Endothelial cell of hepatic sinusoid (primary cell): ENCODE measurements around the gene MRPL37.
"Not testable (repeated sequence)": the region's sequence is repeated elsewhere in the genome, so short reads cannot be mapped to it uniquely, and the experiment has no call there.

Source experiments
- in situ Hi-C: cut with HindIII; loops from 2 replicates; pipeline ENCODE4 v1.10.0; 2017; ENCODE audit warnings: low sequenced_read_pairs

The MRPL37 gene

DNA sequence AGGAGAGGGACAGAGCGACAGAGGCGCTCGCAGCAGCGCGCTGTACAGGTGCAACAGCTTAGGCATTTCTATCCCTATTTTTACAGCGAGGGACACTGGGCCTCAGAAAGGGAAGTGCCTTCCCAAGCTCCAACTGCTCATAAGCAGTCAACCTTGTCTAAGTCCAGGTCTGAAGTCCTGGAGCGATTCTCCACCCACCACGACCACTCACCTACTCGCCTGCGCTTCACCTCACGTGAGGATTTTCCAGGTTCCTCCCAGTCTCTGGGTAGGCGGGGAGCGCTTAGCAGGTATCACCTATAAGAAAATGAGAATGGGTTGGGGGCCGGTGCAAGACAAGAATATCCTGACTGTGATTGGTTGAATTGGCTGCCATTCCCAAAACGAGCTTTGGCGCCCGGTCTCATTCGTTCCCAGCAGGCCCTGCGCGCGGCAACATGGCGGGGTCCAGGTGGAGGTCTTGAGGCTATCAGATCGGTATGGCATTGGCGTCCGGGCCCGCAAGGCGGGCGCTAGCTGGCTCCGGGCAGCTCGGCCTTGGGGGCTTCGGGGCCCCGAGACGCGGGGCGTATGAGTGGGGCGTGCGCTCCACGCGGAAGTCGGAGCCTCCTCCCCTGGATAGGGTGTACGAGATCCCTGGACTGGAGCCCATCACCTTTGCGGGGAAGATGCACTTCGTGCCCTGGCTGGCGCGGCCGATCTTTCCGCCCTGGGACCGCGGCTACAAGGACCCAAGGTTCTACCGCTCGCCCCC lies at the start of gene MRPL37, which contains the start of gene CYB5RL:
Gene MRPL37 (plus strand): TSS at position 403 of the 754 bp plus-strand sequence. CDS start 77 bp downstream, at position 480.
Gene CYB5RL (minus strand): TSS at position 266 of the 754 bp plus-strand sequence. CDS start 4,414 bp downstream, outside the sequence.
- in situ Hi-C loops: no loop called here

- in situ Hi-C loops: no loop called here
Observed at GRCh38 chr1:54151013-54151412, 49.0 kb upstream of the MRPL37 start.

DNA sequence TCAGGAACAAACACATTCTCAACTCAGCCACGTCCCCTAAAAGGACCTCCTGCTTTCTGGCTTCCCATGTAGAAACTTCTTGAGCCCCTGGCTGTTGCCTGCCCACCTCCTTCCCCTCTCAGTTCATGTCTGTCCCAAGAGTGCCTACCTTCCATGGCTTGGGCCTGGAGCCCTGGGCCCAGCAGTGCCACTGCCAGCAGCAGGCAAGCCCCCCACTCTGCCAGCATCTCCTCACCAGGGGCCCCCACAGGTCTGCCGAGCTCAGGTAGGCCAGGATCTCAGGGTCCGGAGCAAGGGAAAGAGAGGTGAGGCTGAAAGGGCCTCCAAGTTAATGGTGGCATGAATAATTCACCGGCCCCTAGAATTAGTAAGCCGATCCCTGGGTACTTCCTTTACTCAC lies 47.3 kb upstream of the MRPL37 start, which contains the start of gene CDCP2:
Gene CDCP2 (minus strand): TSS at position 305 of the 400 bp plus-strand sequence. CDS start 78 bp downstream, at position 227.
- in situ Hi-C loops: no loop called here

DNA sequence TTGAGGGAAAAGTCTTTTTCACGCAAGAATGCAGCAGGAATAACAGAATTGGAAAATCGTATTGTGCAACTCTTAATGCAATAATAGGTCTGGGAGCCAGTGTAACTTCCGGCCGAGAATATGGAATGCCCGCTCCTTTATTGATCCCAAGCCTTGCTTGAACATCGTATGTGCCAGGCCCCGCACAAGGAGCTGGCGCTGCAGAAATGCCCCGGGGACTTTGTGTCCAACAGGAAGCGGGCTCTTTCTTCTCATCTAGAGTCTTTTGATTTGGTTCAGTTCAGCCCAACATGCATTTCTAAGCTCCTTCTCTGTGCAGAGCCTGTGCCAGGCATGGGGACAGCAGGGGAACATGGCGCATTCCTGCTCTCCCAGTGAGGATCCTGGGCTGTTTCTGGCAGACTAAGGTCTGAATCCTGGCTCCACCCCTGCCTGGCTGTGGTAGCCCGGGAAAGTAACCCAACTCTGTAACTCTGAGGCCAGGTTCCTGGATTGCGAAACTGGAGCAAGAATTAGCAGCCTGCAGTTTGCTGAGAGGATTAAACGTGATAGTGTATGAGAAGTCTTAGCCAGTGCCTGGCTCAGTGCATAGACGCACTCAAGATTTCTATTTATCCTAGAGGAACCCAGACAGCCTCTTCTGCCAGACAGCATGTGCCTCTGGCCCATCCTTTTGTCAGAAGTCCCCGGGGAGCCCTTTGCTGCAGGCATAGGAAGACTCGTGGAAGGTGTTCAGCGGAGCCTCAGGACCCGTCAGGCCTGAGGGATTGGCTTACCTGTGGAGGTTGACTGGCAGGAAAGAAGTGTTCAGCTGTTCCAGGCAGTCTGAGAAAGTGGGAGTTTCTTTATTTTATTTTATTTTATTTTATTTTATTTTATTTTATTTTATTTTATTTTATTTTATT lies 46.2 kb upstream of the MRPL37 start:
- in situ Hi-C loops: no loop called here

DNA sequence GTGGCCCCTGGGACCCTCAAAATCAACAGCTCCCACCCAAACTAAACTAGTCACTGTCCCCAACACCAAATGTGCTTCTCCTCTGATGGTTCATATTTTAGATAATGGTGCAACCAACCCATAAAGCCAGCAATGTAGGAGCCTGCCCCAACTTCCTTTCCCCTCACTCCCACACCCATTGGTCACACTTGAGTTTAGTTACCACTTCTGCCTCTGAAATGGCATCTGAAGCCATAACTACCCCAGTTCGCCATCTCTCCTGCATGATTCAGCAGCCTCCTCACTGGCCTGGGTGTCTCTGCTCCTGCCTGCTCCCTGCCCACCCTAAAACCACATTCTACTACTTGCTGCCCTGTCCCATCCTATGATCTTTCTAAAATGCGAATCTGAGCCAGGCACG lies 43.8 kb upstream of the MRPL37 start:
- in situ Hi-C loops: no loop called here

DNA sequence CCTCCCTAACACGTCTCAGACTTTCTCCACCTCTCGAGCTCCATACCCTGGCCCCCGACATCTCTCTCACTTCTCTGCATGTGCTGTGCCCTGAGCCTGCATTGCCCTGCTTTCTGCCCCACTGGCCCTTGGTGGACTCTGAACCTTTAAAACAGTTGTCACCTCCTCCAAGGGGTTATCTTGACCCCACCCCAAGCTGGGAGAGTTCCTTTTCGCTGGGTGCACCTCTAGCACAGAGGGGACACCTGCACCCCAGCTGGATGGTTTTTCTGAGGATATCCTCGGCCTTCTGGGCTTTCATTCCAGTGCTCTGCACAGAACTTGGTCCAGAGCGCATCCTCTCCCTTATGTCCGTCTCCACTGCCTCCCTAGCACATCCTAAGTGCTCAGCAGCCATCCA lies 43.0 kb upstream of the MRPL37 start:
- in situ Hi-C loops: no loop called here

- in situ Hi-C loops: no loop called here
Observed at GRCh38 chr1:54157401-54157800, 42.6 kb upstream of the MRPL37 start.

GRCh38 chr1:54158071-54158470 lies 41.9 kb upstream of the MRPL37 start:
- in situ Hi-C loops: no loop called here

GRCh38 chr1:54159733-54160316 lies 40.1 kb upstream of the MRPL37 start:
- in situ Hi-C loops: no loop called here

GRCh38 chr1:54160351-54160750 lies 39.6 kb upstream of the MRPL37 start:
- in situ Hi-C loops: no loop called here

GRCh38 chr1:54161495-54162168 lies 38.3 kb upstream of the MRPL37 start:
- in situ Hi-C loops: no loop called here

DNA sequence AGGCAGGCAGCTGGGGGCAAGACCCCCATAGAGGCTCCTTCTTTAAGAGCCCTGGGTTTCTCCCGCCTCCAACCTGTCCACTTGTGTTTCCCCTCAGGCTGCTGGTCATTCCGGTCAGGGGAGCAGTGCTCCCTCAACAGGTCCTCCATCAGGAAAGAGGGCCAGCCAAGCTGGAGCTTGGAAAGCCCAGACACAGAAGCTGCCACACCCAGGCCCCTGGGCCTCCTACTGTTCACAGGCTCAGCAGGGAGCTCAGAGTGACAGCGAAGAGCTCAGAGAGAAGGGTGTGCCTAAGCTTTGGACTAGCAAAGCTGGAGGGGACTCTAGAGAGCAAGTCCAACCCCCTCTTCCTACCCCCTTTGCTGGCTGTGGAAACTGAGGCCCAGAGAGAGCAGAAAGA lies 36.9 kb upstream of the MRPL37 start:
- in situ Hi-C loops: no loop called here

DNA sequence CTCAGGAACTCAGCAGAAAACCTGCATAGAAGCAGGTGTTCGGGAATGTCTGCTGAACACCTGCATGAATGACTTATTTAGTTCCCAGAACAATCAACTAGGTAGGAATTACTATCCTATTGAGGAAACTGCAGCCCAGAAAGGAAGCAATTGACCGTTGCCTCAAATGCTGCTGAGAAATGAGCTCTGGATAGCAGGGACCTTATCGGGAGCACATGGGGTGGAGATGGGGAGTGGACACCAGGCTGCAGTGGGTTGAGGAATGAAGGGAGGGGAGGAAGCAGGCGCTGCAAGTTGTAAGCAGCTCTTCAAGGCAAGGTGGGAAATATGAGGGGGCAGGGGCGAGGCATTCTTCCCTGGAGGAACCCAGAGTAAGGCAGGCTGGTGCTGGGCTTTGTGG lies 36.4 kb upstream of the MRPL37 start:
- in situ Hi-C loops: no loop called here

DNA sequence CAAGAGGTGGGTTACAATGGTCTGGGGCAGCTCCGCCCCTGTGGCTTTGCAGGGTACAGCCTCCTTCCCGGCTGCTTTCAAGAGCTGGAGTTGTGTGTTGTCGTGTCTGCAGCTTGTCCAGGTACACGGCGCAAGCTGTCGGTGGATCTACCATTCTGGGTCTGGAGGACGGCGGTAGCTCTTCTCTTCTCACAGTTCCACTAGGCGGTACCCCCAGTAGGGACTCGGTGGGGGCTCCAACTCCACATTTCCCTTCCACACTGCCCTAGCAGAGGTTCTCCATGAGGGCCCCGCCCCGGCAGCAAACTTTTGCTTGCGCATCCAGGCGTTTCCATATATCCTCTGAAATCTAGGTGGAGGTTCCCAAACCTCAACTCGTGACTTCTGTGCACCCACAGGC lies 34.8 kb upstream of the MRPL37 start:
- in situ Hi-C loops: no loop called here

- in situ Hi-C loops: not testable (repeated sequence)
Observed at GRCh38 chr1:54166357-54166756, 33.6 kb upstream of the MRPL37 start.

- in situ Hi-C loops: no loop called here
Observed at GRCh38 chr1:54167422-54168139, 32.4 kb upstream of the MRPL37 start.

- in situ Hi-C loops: no loop called here
Observed at GRCh38 chr1:54168206-54168965, 31.6 kb upstream of the MRPL37 start.

DNA sequence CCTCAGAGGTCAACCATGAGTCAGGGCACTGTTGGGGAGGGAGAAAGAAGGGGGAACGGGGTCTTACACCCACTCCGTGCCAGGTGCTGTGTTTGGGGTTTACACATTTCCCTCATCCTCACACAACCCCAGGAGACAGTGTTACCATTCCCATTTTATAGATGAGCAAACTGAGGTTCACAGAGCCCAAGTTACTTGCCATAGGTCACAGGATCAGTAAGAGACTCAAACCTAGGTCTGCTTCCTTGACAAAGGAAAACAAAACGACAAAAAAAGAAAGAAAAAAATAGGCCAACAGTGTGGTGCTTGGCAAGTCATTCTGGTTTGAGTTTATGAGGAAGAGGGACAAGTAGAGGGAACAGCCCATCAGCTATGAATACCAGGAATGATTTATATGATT lies 30.9 kb upstream of the MRPL37 start:
- in situ Hi-C loops: no loop called here

DNA sequence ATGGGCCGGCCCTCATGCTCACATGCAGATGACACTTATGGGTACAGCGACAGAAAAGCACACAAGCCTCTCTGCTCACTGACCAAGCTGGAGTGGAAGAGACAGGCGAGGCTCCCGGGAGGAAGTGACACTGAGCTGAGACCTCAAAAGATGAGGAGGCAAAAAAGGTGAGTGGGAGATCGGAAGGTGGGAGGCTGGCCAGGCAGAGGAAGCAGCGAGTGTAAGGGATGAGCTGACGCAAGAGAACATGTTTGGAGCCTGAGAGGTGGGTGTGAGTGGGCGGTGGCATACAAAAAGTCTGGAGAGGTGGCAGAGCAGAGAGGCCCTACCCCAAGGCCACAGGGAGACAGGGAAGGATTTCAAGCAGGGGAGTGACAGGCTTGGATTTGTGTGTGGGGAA lies 29.0 kb upstream of the MRPL37 start:
- in situ Hi-C loops: loop anchor here (5.0 kb wide), 2 partner anchors 44 to 79 kb away; no protein-coding TSS in a partner anchor
